T-helper 9 cell (primary cell): ENCODE results near the gene CD22.
A peak's percentile ranks its signal among the peaks of the same experiment; 100 is the strongest.
"Not testable (repeated sequence)": the region's sequence is repeated elsewhere in the genome, so short reads cannot be mapped to it uniquely, and the experiment has no call there.

Experiments
- DNase-seq: peaks from one replicate; pipeline ENCODE4 v3.0.0-alpha.2; 2020
- total RNA-seq, 2 donors: gene quantifications; one replicate each; lab custom pipeline; 2026; lab: John Stamatoyannopoulos, UW

Gene CD22
- total RNA-seq, result 0 reads per million in 2 donors

GRCh38 chr19:35328851-35329285, at the start of gene CD22:
TSS of gene CD22 (plus strand) at chr19:35329187. CDS start at chr19:35332041, 2,854 bp downstream.
- DNase-seq, result no peak

DNA sequence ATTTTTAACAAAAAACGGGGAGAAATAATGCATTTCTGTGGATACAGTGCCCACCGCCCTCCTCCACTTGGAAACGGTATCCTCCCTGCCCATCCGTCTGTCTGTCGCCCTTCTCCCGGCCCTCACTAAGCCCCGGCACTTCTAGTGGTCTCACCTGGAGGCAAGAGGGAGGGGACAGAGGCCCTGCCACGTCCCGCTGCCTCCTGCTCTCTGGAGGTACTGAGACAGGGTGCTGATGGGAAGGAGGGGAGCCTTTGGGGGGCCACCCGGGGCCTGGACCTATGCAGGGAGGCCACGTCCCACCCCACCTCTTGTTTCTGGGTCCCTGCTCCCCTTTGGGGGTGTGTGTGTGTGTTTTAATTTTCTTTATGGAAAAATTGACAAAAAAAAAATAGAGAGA, 49.6 kb upstream of the CD22 start:
- no peak for DNase-seq

GRCh38 chr19:35279985-35280821, 48.8 kb upstream of the CD22 start:
- DNase-seq, result no peak

DNA sequence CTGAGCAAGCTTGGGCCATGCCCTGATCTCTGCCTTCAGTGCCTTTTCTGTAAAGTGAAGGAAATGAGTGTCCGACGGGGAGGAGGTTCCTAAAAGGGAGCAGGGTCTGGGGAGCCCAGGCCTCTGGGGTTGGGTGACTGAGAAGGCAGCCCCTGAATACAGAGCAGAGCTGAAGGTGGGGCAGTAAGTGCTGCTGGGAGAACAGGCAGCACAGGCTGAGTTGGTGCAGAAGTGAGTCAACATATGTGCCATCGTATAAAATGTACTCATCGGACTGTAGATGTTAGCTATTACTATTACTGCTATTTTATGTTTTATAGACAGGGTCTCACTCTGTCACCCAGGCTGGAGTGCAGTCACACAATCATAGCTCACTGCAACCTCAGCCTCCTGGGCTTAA, 47.7 kb upstream of the CD22 start:
- no peak for DNase-seq

- DNase-seq, result no peak
Measured at GRCh38 chr19:35284153-35285094, 44.6 kb upstream of the CD22 start.

DNA sequence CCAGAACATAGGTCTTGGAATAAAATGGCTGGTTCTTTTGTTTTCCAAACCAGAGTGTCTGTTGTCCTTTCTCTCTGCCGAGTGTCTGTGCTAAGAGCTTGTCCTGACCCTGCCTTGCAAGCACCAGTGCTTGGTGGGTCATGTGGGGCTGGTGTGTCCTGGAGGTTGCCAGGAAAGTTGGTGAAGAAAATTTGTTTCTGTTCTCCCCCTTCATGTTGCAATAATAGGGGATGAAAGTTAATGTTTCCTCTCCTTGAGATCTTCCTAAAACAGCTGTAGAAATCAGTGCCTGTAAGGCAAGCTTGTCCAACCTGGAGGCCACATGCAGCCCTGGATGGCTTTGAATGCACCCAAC, 43.9 kb upstream of the CD22 start:
- DNase-seq, result no peak

DNA sequence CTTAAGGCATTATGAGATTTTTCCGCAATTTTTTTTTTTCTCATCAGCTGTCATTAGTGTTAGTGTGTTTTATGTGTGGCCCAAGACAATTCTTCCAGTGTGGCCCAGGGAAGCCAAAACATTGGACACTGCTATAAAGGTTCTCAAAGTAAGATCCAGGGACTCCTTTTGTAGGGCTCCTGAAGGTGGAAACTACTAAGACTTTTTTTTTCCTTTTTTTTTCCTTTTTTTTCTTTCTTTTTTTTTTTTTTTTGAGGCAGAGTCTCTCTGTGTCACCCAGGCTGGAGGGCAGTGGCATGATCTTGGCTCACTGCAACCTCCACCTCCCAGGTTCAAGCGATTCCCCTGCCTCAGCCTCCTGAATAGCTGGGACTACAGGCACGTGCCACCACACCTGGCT, 43.5 kb upstream of the CD22 start:
- not testable (repeated sequence) for DNase-seq

DNA sequence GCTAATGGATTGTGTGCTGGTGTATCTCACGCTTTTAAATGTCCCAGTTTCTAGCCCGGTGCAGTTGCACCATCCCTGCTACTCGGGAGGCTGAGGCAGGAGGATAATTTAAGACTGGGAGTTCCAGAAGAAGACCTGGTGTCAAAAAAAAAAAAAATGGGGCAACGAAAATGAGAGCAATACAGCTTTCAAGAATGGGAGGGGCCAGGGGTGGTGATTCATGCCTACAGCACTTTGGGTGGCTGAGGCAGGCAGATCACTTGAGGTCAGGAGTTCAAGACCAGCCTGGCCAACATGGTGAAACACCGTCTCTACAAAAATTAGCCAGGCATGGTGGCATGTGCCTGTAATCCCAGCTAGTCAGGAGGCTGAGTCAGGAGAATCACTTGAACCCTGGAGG, 42.9 kb upstream of the CD22 start:
- DNase-seq, result not testable (repeated sequence)

DNA sequence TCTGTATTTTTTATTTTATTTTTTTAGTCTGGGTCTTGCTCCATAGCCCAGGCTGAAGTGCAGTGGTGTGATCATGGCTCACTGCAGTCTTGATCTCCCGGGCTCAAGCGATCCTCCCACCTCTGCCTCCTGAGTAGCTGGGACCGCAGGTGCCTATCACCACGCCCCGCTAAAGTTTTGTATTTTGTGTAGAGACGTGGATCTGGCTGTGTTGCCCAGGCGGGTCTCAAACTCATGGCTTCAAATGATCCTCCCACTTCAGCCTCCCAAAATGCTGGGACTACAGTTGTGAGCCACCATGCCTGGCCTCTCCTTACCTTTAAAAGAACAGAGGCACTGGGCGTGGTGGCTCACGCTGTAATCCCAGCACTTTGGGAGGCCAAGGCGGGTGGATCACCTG, 41.3 kb upstream of the CD22 start:
- no peak for DNase-seq

GRCh38 chr19:35288331-35288730, 40.7 kb upstream of the CD22 start:
- no peak for DNase-seq

- DNase-seq, result no peak
Measured at GRCh38 chr19:35288906-35289305, 40.1 kb upstream of the CD22 start.

DNA sequence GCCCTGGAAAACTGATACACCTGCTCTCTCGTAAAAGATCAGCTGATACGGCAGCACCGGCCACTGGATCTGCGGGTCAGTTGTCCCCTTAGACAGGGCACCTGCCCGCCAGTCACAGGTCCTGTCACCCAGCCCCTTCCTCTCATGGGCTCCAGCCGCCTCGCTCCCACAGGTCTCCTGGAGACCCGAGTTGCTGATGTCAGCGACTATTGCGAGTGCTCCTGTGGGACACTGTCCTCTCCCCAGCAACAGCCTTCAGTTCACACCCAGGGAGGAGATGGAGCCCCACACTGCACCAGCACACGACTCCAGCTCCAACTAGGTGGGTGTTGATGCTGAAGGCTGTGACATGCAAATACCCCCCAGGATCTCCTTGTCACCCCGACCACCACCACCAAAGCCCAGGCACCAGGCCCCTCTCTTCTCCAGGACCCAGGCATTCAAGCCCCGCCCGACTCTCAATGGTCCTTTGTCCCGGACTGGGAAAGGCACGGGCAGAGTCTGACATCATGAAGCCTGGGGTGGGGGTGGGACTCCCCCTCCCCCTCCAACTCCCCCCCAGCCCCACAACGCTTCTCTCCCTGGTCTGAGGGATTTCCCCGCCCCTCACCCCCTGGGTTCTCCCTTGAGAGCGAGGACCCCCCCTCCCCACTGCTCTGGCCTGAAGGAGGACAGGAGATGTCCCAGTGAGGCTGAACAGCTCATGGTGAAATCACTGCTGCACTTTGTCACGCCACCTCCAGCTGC, 38.4 kb upstream of the CD22 start:
- DNase-seq, result no peak

- DNase-seq, result no peak
Measured at GRCh38 chr19:35291259-35291658, 37.7 kb upstream of the CD22 start.

GRCh38 chr19:35291916-35292315, 37.1 kb upstream of the CD22 start, which contains the start of gene MAG:
TSS of gene MAG (plus strand) at chr19:35292161. CDS start at chr19:35295409, 3,248 bp downstream.
- no peak for DNase-seq

DNA sequence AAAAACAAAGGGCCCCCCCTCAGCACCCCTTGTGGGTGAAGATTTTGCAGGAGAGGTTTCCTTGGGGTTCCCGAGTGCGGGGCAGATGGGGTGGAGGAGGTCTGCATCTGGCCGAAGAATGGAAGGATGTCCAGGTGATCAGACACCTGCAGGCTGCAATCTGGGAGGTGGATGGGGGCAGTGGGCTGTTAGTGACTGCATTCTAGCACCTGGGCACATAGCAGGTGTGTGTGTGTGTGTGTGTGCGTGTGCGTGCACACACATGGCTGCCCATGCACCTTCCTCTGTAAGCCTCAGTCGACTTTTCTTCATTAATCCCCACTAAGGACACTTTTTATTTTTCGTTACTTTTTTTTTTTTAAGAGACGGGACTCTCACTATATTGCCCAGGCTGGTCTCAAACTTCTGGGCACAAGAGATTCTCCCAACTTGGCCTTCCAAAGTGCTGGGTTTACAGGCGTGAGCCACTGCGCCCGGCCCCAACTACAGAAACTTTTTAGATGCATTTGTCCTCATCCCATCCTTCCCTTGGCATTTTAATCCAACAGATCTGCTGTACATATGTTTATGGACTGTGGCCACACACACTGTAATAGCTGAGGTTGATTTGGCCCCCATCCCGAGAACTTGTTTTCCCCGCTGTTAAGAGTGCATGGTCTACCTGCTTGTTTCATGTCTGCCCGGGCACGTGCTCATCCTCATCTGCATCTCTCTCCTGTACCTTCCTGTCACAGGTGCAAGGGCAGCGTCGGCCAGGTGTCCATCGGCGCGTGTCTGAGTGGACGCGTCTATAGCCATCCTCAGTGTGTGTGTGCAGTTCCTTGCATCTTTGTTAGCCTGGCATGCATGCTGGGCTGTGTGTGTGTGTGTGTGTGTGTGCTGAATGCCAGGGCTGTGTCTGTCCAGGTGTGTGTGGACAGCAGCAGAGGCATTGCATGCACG, 36.3 kb upstream of the CD22 start:
- no peak for DNase-seq

DNA sequence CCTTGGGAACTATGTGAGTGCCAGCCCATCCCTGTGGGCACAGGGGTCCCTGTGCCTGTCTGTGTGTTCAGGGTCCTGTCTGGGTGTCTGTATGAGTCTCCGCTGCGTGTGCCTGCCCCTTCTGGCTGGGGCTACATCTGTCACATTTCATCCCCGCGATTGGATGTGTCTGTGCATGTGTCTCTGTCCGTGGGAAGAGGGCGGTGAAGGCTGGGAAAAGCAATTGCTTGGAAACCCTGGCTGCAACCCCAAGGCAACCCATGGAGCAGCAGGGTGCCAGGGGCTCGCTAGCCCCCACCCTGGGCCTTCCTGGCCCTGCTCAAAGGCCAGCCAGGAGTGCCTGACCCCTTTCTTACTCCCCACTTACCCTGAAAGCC, 35.6 kb upstream of the CD22 start:
- DNase-seq, result no peak

DNA sequence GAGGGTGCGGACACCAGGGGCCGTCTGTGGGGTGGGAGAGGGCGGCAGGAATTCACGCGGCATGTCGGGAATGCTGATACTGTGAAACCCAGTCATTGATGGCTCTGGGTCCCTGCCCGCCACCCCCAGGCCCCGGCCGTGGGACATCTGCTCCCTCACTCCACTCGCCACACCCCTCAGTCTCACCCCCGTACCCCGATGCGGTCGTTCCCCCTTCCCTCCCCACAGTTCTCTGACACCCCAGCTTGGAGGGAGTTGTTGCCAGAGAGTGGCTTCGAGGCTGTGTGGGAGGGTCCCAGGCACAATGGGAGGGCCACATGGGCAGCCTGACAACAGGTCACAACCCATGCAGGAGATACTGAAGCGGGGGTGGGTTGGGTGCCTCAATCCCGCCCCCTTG, 35.2 kb upstream of the CD22 start:
- DNase-seq, result no peak

DNA sequence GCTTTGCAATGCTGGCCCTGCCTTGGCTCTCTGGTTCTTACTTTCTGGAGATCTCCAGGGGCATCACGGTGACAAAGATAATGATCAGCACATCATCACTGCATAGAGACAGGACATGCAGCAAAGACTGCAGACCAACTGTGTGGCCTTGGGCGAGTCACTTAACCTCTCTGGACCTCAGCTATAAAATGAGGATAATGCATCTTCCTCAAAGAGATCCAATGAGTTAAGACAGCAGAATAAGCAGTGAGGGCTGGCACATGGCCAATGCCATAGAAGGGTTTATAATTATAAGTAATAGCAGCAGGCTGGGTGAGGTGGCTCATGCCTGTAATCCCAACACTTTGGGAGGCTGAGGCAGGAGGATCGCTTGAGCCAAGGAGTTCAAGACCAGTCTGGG, 34.7 kb upstream of the CD22 start:
- no peak for DNase-seq

- no peak for DNase-seq
Measured at GRCh38 chr19:35294859-35295791, 33.9 kb upstream of the CD22 start.

GRCh38 chr19:35295792-35296462, 33.1 kb upstream of the CD22 start:
- peak; percentile 17 for DNase-seq
